HEK293T (cell line): Measurements from ENCODE around the gene GALK1.
"Not testable (repeated sequence)": the region's sequence is repeated elsewhere in the genome, so short reads cannot be mapped to it uniquely, and the experiment has no call there.

ENCODE experiments used
- CTCF ChIA-PET: fragments of 350-600 bp; formaldehyde crosslinking; extraction: SDS; loops from one replicate; lab custom pipeline; 2021; ENCODE audit warnings: antibody characterized with exemption, inconsistent platforms; lab: Yijun Ruan, JAX
- POLR2A ChIA-PET: fragments of 350-600 bp; formaldehyde crosslinking; extraction: SDS; loops from one replicate; lab custom pipeline; 2020; ENCODE audit warnings: antibody characterized with exemption, inconsistent platforms; lab: Yijun Ruan, JAX
- DNase-seq: peaks from one replicate; pipeline ENCODE4 v3.0.0; 2012; ENCODE audit warnings: mixed read lengths; ENCODE audit errors: extremely low spot score
- ARNT ChIP-seq: fragments of 450-650 bp; IDR thresholded peaks from 2 replicates; pipeline ENCODE4 v1.6.1; 2017; ENCODE audit warnings: mild to moderate bottlenecking
- BHLHE40 ChIP-seq: fragments of 450-650 bp; IDR thresholded peaks from 2 replicates; pipeline ENCODE4 v1.6.1; 2016; ENCODE audit warnings: mild to moderate bottlenecking, moderate library complexity, borderline replicate concordance
- CTBP1 ChIP-seq: fragments of 450-650 bp; IDR thresholded peaks from 2 replicates; pipeline ENCODE4 v1.6.1; 2016; ENCODE audit warnings: borderline replicate concordance
- ELF4 ChIP-seq: fragments of 450-650 bp; IDR thresholded peaks from 2 replicates; pipeline ENCODE4 v1.6.1; 2017; ENCODE audit warnings: antibody characterized with exemption
- FOXA1 ChIP-seq: fragments of 450-650 bp; IDR thresholded peaks from 2 replicates; pipeline ENCODE4 v1.6.1; 2016; ENCODE audit warnings: mild to moderate bottlenecking
- FOXK2 ChIP-seq: fragments of 450-650 bp; IDR thresholded peaks from 2 replicates; pipeline ENCODE4 v1.6.1; 2016; ENCODE audit warnings: mild to moderate bottlenecking
- FOXM1 ChIP-seq: fragments of 450-650 bp; IDR thresholded peaks from 2 replicates; pipeline ENCODE4 v1.6.1; 2017; ENCODE audit warnings: mild to moderate bottlenecking, borderline replicate concordance
- HDGF ChIP-seq: fragments of 450-650 bp; IDR thresholded peaks from 2 replicates; pipeline ENCODE4 v1.6.1; 2017; ENCODE audit warnings: antibody characterized with exemption, borderline replicate concordance
- L3MBTL2 ChIP-seq: fragments of 450-650 bp; conservative IDR thresholded peaks from 2 replicates; pipeline ENCODE4 v1.6.1; 2016; ENCODE audit warnings: mild to moderate bottlenecking
- LEF1 ChIP-seq: fragments of 450-650 bp; IDR thresholded peaks from 2 replicates; pipeline ENCODE4 v1.6.1; 2017; ENCODE audit warnings: mild to moderate bottlenecking, borderline replicate concordance
- NFRKB ChIP-seq: fragments of 450-650 bp; IDR thresholded peaks from 2 replicates; pipeline ENCODE4 v1.6.1; 2016; ENCODE audit warnings: mild to moderate bottlenecking, moderate library complexity
- SP1 ChIP-seq: fragments of 450-650 bp; IDR thresholded peaks from 2 replicates; pipeline ENCODE4 v1.6.1; 2017
- SUZ12 ChIP-seq: fragments of 450-650 bp; IDR thresholded peaks from 2 replicates; pipeline ENCODE4 v1.6.1; 2016; ENCODE audit warnings: mild to moderate bottlenecking
- TARDBP ChIP-seq: fragments of 450-650 bp; IDR thresholded peaks from 2 replicates; pipeline ENCODE4 v1.6.1; 2016
- ZNF384 ChIP-seq: fragments of 450-650 bp; IDR thresholded peaks from 2 replicates; pipeline ENCODE4 v1.6.1; 2016
- TF ChIP-seq, protein P1 (sequence below): fragments of 450-650 bp; IDR thresholded peaks from 2 replicates; pipeline ENCODE4 v1.6.1; 2016

GALK1 gene

DNA sequence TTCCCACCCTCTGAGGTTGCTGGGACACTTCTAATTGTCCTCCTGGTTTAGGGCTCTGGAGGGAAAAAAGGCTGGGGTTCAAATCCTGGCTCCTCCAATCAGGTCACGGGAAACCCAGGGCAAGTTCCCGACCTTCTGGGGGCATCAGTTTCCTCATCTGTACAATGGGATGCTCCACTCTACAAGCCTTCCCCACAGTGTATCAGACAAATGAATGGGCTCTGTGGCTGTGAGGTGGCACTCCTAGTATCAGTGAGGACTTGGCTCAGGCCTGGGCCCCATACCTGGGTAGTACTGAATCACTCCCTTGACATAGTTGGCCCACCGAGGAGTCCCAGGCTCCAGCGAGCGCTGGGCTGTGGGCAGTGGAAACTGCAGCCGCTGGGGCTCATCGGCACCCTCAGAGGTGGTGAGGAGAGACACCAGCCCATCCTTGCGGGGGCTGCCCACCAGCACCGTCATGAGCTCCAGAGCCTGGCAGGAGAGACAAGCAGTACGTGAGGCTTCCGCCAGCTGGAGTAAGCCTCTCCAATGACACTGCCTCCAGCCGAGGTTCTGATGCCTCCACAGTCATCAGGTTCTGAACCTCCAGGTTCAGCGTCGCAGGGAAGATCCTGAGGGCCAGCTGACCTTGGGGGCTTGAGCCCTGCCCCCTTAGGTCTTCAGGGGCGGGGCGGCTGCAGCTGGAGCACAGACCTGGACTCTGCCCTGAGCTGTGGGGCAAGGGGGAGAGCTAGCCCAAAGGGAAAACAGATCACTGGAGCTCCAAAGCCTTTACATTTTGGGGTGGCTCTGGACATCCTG, 1.2 kb downstream of the GALK1 start:
- CTCF ChIA-PET, result interaction anchor here (0.6 to 3.5 kb wide), 8 partner anchors 10 to 237 kb away, joined by 3 to 19 read pairs (median 4); a partner anchor contains a TSS
- DNase-seq, result no peak
- POLR2A ChIA-PET, result interaction anchor here (0.7 to 6.7 kb wide), 10 partner anchors 8 to 92 kb away, joined by 3 to 206 read pairs (median 6); partner anchors contain the start of genes UNK and WBP2
- TF ChIP-seq, protein P1, sequence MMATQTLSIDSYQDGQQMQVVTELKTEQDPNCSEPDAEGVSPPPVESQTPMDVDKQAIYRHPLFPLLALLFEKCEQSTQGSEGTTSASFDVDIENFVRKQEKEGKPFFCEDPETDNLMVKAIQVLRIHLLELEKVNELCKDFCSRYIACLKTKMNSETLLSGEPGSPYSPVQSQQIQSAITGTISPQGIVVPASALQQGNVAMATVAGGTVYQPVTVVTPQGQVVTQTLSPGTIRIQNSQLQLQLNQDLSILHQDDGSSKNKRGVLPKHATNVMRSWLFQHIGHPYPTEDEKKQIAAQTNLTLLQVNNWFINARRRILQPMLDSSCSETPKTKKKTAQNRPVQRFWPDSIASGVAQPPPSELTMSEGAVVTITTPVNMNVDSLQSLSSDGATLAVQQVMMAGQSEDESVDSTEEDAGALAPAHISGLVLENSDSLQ, result no peak
- no peak for TF ChIP-seq NFRKB
- no peak for TF ChIP-seq TARDBP
- no peak for TF ChIP-seq FOXA1
- no peak for TF ChIP-seq LEF1
- TF ChIP-seq SUZ12, result no peak
- no peak for TF ChIP-seq FOXM1
- no peak for TF ChIP-seq CTBP1
- no peak for TF ChIP-seq FOXK2
- TF ChIP-seq SP1, result no peak
- no peak for TF ChIP-seq ARNT
- no peak for TF ChIP-seq L3MBTL2
- TF ChIP-seq ELF4, result no peak
- TF ChIP-seq ZNF384, result no peak
- TF ChIP-seq BHLHE40, result no peak
- TF ChIP-seq HDGF, result no peak

DNA sequence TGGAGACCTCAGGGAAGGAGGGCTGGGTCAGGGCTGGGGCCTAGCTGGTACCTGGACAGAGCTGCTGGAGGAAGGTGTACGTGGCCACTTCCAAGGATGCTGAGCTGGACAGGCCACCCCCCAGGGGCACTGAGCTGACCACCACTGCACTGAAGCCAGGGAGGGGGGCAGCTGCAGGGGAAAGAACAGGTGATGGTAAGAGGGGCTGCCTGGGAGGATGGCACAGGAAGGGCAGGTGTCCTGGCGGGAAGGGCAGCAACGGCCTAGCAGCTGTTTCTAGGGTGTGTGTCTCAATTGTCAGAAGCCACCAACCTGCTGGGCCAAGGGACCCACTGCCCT, 1.8 kb downstream of the GALK1 start:
- TF ChIP-seq LEF1 (no peak), ZNF384 (no peak), CTBP1 (no peak), FOXA1 (no peak), TARDBP (no peak), HDGF (no peak), FOXM1 (no peak), BHLHE40 (no peak)
- ChIA-PET CTCF (interaction anchor here (2.6 to 3.5 kb wide), 2 partner anchors 10 to 13 kb away, joined by 13 to 19 read pairs; no protein-coding TSS in a partner anchor), POLR2A (interaction anchor here (1.1 to 6.7 kb wide), 4 partner anchors 10 to 92 kb away, joined by 3 to 206 read pairs (median 4); partner anchors contain the start of gene WBP2)
- DNase-seq, result no peak

DNA sequence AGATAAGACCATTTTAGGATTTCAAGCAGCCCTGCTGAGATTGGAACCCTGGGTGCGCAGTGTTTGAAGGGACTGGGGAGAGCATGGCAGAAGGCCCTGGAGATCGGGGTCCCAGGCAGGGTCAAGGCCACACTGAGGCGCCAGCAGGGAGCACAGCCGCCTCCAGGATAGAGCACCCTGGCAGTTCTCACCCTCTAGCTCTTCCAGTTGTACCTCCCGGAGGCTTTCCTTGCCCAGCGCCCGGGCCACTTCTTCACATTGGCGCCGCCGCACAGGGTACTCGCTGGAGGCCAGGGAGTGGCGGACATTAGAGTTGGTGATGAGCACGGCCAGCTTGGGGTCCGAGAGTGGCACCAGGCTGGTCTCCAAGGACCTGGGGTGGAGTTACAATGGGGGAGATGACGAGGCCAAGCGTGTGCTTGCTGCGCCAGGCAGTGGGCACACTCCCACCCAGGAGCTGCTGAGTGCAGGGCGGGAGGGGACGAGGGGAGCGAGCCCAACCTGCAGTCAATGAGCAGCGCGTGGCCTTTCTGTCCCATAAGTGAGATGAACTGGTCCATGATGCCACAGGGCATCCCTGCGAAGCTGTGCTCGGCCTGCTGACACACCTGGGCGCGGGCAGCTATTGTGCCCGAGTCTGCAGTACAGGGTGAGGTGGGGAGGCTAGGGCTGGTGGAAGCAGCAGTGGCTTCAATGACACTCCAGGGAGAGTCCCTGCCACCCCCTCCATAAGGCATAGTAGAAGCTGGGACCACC, 2.3 kb downstream of the GALK1 start:
- POLR2A ChIA-PET, result interaction anchor here (1.1 to 6.7 kb wide), 4 partner anchors 9 to 93 kb away, joined by 3 to 206 read pairs (median 4); partner anchors contain the start of gene WBP2
- no peak for TF ChIP-seq TARDBP
- TF ChIP-seq FOXK2, result no peak
- TF ChIP-seq FOXA1, result no peak
- no peak for DNase-seq
- CTCF ChIA-PET, result interaction anchor here (0.6 to 3.5 kb wide), 6 partner anchors 11 to 85 kb away, joined by 3 to 19 read pairs (median 6); no protein-coding TSS in a partner anchor

DNA sequence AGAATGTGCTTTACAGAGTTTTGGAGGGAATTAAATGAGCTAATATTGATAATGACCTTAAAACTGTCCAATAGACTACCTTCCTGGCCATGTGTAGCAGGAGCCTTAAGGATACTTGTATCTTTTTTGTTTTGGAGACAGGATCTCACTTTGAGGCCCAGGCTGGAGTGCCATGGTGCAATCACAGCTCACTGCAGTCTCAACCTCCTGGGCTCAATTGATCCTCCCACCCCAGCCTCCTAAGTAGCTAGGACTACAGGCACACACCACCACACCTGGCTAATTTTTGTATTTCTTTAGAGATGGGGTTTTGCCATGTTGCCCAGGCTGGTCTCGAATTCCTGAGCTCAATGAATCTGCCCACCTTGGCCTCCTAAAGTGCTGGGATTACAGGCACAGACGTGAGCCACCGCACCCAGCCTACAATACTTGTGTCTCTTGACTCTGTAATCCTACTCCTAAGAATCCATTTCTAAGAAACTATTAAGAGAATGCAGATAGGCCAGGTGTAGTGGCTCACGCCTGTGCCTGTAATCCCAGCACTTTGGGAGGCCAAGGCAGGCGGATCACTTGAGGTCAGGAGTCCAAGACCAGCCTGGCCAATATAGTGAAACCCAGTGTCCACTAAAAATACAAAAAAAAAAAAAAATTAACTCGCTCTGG, 4.9 kb downstream of the GALK1 start:
- ChIA-PET POLR2A (interaction anchor here (1.1 to 1.4 kb wide), 4 partner anchors 16 to 23 kb away, joined by 3 to 9 read pairs (median 4); a partner anchor contains a TSS), CTCF (interaction anchor here (1.3 to 2.3 kb wide), 2 partner anchors 10 to 12 kb away, joined by 3 to 12 read pairs; no protein-coding TSS in a partner anchor)
- not testable (repeated sequence) for DNase-seq

DNA sequence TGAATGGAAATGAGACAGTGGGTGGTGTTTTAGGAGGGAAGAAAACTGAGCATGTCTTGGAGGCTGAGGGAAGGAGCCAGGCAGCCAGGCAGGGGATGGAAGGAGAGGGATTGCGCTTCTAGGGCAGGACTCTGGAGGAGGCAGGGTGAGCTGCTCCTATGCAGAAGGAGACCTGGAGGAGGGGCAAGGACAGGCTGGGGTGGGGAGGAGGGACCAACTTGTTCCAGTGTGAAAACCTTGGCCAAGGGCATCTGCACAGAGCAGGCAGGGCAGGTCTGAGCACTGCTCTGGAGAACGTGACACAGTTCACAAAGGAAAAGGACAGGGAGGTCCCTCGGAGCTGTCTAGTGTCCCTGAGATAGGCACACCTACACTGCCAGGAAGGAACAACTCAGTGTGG, 5.5 kb downstream of the GALK1 start:
- TF ChIP-seq FOXM1 (no peak), TARDBP (no peak), FOXK2 (no peak), ZNF384 (no peak)
- DNase-seq, result no peak
- POLR2A ChIA-PET, result interaction anchor here (1.1 to 1.4 kb wide), 4 partner anchors 16 to 24 kb away, joined by 3 to 9 read pairs (median 4); a partner anchor contains a TSS
- CTCF ChIA-PET, result interaction anchor here (1.3 to 2.3 kb wide), 2 partner anchors 9 to 11 kb away, joined by 3 to 12 read pairs; no protein-coding TSS in a partner anchor

DNA sequence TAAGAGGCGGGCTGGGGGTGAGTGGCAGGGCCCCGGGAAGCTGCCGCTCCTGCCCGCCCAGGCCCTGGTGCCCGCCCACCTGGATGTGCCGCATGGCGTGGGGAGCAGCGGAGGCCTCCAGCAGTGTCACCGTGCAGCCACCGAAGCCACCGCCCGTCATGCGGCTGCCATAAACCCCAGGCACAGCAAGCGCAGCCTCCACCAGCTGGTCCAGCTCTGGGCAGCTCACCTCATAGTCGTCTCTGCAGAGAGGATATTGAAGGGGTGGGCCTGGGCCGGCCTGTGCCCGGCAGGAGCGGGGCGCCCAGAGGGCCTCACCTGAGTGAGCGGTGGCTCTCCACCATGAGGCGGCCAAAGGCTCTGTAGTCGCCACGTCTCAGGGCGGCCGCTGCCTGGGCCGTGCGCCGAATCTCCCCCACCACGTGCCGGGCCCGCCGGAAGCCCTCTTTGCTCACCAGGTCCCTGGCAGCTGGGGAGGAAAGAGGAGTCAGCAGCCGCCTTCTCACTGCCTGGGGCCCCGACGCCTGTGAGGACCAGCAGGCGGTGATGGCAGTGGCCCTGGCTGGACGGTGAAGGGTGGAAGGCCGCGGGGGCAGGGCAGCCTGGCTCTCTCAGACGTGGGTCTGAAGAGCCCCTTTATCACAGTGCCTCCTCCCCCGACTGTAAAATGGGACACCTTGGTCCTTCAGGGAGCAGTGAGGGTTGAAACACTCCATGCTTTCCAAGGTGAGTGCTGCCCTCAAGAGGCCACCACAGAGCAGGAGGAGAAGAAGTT, 6.7 kb downstream of the GALK1 start:
- TF ChIP-seq ELF4 (no peak), FOXK2 (no peak), ZNF384 (no peak), FOXA1 (no peak), SP1 (no peak)

More for the DNA sequence above, 6.7 kb downstream of the GALK1 start:
- ChIA-PET CTCF (interaction anchor here (2.3 kb wide), 1 partner anchor 8 kb away, joined by 12 read pairs; no protein-coding TSS in a partner anchor), POLR2A (interaction anchor here (1.2 kb wide), 1 partner anchor 22 kb away, joined by 3 read pairs; no protein-coding TSS in a partner anchor)
- no peak for DNase-seq
